HG03520 (cell line): ENCODE data around the gene GLTP.

Experiments used
- ATAC-seq: cut with Tn5 transposase; IDR thresholded peaks from one replicate; pipeline ENCODE4 v1.9.1; 2021; ENCODE audit warnings: mild to moderate bottlenecking, moderate library complexity; ENCODE audit not compliant: unreplicated experiment

Gene GLTP

DNA sequence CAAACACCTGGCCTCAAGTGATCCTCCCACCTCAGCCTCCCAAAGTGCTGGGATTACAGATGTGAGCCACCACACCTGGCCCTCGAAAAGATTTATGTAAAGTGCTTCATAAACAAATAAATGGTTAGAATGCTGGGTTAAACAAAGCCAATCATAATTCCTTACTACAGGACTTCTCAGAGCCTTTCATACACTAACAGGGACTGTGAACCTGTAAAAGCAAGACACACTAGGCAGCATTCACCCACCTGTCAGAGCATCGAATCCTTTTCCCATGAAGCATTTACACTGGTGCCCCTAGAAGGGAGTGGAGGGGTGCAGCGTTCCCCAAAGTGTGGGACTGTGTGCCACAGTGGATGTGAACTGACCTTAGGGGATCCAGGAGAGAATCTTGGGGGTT lies 76.7 kb downstream of the GLTP start:
- no peak for ATAC-seq

DNA sequence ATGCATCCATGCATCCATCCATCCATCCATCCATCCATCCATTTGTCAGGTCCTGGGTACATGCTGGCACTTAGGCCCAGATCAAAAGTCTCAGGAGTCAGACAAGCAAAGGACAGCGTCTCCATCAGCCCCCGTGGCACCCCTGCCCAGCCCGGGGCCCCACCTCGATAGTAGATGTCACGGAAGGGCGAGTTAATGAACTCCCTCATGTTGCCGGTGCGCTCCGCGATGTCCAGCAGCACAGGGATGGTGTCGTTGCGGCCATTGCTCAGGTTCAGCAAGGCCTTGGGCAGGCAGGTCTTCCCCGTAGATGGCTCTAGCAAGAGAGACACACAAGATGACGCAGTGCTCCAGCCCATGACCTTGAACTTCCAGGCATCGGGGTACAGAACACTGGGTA lies 77.5 kb downstream of the GLTP start:
- no peak for ATAC-seq
